NCI-H526 treated with DMSO at 0.1 percent for 48 hours (cell line): ENCODE measurements around the gene DCAF16.

Experiments used
- DNase-seq: peaks from one replicate; lab custom pipeline; 2025; lab: John Stamatoyannopoulos, UW

Gene DCAF16

DNA sequence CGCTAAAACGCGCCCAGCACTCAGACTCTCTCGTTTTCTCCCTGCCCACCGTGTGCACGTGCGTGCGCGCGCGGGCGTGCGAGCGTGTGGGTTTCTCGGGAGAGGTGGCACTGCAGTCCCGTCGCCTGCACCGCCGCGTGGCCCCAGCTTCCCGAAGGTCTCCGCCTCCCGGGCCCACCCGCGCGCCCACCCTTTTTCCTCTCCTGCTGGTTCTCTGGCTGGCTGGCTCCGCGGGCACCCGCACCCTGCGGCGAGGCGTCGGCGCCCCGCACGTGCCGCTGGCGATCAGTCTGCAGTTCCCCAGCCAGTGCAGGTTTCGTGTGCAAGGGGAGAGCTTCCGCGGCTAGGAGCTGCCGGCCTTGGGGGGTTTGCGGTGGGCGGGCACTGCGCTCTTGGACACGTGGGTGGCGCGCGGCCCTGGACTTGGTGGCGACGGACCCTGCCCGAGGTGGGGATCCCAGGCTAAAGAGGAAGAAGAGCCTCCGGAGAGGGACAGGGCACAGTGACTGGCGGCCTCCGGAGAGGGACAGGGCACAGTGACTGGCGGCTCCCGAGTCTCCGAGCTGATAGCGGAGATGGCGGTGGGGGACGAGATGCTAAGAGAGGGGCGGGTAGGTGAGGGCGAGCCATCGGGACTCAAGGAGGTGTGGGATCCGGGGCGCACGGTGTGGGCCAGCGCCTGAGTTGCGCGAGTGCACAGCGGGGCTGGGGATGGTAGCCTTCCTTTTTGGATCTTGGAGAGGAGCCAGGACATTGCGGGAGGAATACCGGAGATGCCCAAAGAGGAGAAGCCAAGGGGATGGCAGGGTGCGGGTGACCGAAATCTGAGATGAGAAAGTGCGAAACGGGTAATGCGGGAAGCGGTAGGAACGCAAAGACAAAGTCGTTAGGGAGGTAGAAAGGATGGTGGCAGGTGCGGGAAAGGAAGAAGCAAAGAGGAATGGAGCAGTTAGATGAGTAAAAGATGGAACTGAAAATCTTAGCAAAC is 29.0 kb downstream of the DCAF16 start, which contains the start of gene FAM184B:
Gene FAM184B, minus strand, starts transcription at position 322 of the 988 bp plus-strand sequence. CDS start 322 bp downstream, outside the sequence.
- no peak for DNase-seq

DNA sequence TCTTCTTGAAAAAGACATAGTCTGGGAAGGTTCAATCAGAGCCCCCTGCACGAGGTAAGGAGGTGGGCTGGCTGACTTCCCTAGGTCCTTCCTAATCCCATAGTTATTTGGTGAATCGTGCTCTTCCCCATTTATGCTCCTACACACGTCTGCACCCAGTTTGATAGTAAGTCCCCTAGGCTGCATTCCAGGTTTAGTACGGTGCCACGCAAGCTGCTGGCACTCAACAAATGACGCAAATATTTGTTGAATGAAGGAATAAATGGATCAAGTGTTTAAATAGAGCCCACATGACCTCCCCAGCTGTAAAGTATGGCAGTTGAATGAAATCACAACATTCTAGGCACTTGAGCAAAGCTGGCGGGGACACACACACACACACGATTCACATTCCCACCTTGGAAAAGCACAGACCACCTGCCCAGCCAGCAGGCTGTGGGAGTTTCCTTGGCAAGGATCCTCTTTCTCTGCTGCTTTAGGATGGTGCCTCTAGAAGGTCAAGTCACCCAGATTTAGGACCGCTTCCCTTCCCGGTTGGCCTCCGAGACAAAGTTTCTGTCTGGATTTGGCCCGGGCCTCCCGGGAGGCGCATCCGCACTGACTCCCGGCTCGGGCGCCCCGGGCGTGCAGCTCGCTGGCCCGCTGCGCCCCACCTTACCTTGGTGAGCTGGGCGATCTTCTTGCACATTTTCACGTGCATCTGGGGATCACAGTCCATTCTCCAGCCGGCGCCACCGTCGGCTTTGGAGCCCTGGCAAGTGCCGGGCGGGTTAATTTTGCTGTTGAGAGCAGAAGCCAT is 29.9 kb downstream of the DCAF16 start:
- no peak for DNase-seq

DNA sequence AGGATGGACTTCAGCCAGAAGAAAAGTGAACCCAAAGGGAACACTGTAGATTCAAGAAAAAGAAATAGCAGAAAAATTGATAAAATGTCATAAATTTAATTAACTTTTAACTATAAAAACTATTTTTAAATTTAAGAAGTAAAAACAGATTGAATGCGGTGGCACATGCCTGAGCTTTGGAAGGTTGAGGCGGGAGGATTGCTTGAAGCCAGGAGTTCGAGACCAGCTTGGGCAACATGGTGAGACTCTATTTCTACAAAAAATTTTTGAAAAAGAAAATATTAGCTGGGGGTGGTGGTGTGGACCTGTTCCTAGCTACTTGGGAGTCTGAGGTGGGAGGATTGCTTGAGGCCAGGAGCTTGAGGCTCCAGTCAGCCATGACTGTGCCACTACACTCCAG is 32.1 kb downstream of the DCAF16 start:
- DNase-seq = no peak

DNA sequence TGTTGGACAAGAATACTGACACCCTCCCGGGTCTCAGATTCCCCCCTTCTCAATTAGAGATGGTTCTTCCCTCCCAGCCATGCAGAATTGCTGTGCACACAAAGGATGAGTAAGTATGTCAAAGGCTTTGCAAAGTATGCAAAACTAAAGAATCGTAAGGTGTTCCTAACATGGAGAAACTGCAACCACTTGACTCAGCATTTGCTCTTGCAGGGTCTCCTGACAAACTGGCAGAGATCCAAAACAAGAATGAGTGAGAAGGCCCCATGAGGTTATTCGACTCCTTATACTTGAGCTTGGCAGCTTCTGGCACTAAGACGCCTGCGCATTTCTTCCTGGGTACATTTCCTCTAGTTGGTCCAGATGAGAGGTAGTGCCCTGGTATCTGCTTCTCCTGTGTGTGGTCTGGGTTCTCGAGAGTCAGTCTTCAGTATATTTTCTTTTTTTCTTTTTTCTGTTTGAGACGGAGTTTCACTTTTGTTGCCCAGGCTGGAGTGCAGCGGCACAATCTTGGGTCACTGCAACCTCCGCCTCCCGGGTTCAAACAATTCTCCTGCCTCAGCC is 37.3 kb downstream of the DCAF16 start:
- no peak for DNase-seq

DNA sequence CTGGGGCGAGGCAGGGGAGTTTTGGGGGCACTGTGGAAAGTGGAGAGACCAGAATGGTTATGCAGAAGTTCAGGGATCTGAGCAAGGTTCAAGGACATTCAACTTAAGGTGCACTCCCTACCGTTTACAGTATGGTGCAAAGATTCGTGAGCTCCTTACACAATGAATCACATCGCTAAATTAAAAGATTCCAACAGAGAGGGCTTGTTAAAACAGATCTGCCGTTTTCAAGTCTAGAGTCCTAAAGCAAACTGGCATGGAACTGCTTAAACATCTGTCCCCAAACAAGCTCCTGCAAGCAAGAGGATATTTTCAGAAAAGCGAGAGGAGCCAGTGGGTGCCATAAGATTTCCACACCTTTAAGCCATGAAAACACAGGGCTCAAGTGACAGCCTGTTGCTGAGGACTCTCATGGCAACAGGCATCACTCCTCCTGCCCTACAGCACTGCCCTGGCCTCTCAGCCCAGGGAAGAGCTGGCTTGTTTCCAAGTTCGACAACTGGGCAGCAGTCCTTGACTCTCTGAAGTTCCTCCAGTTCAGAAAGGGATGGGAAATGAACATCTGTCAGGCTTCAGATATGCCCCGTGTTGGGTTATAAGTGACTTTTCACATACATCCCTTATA is 39.2 kb downstream of the DCAF16 start:
- DNase-seq = no peak

DNA sequence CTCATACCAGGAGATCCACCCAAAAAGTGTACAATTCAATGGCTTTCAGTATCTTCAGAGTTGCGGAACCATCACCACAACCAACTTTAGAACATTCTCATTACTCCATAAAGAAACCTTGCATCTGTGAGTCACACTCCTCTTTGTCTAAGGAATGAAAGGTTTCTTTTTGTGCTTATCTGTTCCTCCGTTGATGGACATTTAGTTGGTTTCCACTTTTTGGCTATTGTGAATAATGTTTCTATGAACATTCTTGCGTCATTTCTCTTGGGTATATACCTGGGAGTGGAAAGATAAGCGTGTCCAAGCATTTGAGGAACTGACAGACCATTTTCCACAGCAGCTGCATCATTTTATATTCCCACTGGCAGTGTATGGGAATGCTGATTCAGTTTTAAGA is 39.7 kb downstream of the DCAF16 start:
- DNase-seq = no peak

DNA sequence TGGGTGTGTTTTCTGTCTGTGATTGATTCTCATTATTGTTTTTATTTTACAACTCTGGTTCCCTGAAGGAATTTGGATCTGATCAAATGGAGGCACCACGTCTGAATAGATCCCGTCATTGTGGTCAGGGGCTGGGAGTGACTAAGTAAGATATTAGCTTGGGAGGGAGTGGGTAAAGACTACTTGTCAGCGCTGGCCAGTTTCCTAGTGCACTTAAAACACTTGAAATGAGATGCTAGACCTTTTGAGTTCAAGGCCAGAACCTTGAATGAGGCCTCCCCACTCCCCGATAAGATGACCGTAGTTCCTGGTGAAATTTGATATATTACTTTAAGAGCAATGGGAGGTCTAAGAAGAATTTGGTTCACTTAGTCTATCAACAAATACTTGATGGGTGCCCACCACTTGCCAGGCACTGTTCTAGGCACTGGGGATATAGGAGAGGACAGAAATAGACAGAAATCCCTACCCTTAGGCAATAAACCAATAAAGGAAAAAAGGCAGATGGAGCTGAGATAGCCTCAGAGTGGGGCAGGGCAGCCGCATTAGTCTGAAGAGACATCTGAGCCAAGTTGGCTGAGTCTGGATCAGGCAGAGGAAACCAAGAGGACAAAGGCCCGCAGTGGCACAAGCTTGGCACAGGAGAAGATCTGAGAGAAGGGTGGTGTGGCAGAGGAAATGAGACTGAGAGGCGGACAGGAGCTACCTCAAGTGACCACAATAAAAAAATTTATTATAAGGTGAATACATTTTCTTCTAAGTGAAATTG is 41.0 kb downstream of the DCAF16 start:
- DNase-seq = no peak

DNA sequence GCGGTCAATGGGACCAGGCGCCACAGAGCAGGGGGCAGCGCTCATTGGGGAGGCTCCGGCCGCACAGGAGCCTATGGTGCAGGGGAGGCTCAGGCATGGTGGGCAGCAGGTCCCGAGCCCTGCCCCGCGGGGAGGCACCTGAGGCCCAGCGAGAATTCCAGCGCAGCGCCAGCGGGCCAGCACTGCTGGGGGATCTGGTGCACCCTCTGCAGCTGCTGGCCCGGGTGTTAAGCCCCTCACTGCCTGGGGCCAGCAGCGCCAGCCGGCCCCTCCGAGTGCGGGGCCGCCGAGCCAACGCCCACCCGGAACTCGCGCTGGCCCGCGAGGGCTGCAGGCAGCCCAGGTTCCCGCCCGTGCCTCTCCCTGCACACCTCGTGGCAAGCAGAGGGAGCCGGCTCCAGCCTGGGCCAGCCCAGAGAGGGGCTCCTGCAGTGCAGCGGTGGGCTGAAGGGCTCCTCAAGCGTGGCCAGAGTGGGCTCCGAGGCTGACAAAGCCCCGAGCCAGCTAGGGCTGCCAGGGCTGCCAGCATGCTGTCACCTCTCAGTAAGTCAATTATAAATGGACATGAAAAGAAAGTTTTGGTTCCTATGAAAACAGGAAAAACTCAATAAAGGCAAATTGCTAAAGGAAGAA is 43.6 kb downstream of the DCAF16 start:
- no peak for DNase-seq

DNA sequence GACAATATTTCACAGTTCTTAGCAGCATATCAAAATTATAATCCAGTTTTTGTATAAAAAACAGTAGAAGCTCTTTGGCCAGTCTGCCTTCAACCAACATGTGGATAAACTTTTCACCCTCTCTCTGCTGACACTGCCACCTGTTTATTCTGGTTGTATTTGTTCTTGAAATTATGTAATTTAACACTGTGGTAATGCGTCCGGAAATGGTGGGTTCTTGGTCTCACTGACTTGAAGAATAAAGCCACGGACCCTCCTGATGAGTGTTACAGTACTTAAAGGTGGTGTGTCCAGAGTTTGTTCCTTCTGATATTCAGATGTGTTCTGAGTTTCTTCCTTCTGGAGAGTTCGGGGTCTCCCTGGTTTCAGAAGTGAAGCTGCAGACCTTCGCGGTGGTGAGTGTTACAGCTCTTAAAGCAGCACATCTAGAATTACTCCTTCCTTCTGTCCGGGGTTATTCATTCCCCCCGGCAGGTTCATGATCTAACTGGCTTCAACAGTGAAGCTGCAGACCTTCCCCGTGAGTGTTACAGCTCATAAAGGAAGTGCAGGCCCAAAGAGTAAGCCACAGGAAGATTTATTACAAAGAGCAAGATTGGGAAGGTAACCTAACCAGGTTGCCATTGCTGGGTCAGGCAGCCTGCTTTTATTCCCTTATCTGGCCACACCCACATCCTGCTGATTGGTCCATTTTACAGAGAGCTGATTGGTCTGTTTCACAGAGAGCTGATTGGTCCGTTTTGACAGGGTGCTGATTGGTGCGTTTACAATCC is 44.9 kb downstream of the DCAF16 start:
- DNase-seq = no peak

DNA sequence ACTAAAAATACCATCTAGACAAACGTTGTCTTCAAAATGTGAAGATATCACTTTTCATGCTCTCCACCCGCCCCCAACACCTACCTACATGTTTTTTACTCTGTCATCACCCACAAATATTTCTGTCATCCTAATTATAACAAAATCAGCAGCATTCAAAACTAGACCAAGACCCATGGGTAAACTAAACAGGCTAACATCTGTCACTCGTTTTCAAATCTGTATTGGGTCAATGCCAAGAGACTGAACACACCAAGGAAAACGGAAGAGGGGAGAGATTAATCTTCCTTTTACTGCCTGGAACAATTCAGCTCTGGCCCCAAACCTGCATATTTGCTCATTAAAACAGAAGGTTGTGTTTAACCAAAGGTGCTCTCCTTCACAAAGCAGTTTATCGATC is 46.6 kb downstream of the DCAF16 start:
- DNase-seq = no peak

DNA sequence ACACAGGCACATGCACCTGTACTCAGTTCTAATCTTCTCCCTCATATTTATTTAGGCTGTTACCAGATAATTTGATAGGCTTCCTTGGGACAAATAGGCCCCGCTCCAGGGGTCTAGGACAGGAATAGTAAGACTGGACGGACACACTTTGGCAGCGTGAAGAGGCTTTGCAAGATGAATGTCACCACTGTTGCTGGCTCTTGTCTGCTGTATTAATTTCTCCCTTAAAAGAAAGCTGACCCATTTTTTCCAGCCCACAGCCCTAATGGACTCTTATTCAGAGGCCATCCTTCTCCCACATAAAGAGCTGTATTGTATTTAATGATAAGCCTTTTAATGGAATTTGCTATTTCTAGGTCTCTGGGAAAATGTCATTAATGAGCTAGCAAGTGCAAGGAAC is 47.1 kb downstream of the DCAF16 start:
- no peak for DNase-seq

DNA sequence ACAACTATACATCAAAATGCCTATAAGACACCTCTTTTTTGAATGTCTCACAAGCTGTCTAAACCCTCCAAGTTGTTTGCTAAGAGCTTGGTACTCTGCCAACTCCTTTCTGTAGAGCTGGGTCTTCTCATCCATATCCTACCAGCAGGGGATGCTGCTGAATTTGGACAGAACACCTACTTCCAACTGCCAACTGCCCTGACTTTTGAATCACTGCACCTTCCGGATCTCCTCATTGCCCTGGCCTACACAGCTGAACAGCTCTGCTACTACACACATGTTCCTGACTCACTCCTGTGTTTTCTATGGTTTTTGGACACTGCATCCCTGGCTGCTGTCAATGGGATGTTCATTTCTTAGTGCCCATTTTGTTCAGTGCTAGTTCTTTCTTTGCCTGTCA is 47.8 kb downstream of the DCAF16 start:
- DNase-seq = no peak

DNA sequence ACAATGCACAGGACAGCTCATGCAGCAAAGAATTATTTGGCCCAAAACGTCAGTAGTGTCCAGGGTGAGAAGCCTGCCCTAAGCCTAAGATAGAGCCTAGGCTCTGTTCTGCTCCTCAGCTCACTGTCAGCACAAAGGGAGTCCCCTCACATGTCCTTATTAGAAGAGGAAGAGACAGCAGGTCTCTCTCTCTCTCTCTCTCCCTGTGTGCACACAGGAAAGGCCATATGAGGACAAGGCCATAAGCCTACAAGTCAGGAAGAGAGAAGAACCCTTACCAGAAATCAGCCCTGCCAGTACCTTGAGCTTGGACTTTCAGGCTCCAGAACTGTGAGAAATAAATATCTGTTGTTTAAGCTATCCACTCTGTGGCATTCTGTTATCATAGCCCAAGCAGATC is 49.5 kb downstream of the DCAF16 start:
- no peak for DNase-seq

DNA sequence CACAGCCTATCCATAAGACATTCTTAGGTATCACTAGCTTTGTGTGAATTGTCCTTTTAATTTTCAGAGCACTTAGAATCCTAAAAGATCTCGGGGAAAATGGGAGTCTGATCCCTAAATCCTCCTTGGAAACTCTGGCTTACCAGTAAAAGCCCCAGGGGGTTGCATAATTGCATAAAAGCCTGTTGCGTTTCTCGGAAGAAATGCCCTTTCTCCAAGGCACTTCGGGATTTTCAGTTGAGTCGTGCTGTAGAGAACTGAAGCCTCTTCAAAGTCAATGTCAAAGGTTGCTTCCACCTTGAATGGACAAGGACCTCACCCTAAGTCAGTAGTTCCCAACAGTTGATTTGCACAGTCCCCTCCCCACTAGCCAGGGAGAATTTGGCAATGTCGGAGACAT is 49.9 kb downstream of the DCAF16 start:
- DNase-seq = no peak

DNA sequence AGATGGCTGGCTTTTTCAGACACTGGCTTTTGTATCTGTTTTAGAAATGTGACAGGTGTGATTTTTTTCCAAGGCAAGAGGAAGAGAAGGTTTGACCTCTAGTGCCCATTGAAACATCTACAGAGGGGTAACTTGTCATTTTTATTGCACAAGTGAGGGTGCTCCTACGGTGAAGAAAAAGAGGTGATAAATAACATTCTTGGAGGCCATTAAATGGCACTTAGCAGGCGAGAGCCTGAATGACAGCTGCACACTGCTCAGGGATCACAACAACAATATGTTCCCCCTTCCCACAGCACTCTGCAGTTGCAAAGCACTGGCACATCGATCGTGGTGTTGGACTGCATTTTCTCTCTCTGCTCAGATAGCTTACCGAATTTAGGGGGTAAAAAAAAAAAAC is 52.1 kb downstream of the DCAF16 start:
- no peak for DNase-seq

DNA sequence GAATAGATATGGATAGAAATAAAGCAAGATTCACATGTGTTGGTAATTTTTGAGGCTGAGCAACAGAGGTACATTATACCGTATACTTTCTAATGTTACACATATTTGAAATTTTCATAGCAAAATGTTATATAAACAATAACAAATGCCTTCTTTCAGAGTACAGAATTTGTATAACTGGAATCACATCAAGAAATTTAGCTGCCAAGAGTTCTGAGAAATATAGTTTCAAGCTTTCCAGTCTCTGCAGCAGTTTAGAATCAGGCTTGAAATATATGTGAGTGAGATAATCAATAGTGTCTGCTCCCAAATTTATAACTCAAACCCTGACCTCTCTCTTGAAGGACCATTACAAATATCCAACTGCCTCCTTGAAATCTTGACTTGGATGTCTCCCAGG is 52.9 kb downstream of the DCAF16 start:
- no peak for DNase-seq

DNA sequence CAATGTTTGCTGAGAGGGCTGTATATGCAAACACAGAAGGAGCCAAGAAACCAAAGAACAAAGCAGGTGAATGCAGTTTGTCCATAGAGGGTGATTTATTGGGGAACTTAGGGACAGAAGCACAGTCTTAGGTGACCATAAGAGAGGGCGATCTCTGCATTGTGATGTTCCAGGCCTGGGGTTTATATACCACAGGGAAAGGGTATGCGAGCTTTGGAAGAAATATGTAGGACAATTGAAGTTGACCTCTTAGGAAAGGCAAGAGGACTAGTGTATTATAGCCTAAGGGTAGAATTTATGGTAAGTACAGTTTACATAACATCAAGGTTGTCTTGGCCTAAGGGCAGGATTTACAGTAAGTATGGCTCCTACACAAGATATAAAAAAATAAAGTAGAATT is 56.9 kb downstream of the DCAF16 start:
- no peak for DNase-seq
